ENCODE results near the gene ISCU. TPM values are rescaled to one million over a fixed set of nuclear protein-coding genes. Genes with fewer than 3 reads are reported as not detected.

The ISCU gene
- total RNA-seq, 1 experiment from 2014 or later: 84.8 TPM

DNA sequence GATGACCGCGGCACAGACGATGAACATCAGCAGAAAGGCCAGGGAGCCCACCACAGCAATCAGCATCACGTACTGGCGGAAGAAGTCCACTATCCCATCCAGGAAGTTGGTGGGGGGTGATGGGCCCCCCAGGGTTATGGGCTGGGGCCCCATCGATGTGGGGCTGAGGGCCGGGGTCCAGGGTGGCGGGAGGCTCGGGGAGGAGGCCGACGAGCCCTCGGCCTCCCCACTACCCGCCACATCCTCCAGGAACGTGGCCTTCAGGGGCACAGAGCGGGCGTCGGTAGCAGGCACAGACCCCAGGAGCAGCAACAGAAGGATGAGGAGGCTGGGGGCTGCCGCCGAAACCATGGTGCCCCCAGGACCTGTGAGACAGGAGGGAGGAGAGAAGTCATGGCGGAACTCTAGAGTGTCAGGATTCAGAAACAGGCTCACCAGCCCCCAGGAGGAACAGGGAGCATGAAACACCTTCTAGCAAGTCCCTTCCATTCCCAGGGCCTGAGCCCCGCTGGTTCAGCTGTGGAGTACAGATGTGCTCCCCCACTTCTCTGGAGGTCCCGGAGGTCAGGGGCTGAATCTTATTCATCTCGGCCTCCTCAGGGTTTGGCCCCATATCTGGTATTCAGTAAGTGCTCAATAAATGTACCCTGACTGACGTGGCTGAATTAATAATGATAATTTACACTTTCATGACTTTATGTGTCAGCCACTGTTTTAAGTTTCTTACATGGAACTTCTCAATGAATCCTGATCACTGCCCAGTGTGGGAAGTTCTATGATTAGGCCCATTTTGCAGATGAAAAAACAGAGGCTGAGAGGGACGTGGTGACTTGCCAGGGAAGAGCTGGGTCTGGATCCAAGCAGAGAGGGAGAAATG, 29.9 kb downstream of the ISCU start:
- TF ChIP-seq, protein P1, sequence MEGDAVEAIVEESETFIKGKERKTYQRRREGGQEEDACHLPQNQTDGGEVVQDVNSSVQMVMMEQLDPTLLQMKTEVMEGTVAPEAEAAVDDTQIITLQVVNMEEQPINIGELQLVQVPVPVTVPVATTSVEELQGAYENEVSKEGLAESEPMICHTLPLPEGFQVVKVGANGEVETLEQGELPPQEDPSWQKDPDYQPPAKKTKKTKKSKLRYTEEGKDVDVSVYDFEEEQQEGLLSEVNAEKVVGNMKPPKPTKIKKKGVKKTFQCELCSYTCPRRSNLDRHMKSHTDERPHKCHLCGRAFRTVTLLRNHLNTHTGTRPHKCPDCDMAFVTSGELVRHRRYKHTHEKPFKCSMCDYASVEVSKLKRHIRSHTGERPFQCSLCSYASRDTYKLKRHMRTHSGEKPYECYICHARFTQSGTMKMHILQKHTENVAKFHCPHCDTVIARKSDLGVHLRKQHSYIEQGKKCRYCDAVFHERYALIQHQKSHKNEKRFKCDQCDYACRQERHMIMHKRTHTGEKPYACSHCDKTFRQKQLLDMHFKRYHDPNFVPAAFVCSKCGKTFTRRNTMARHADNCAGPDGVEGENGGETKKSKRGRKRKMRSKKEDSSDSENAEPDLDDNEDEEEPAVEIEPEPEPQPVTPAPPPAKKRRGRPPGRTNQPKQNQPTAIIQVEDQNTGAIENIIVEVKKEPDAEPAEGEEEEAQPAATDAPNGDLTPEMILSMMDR (conservative IDR thresholded peaks at IDR 0.05): no peak
- TF ChIP-seq EZH2 (IDR thresholded peaks at IDR 0.05; ENCODE audit: low read depth): no peak
- intact Hi-C loops (cut with micrococcal nuclease; ENCODE audit: unreplicated experiment): no loop called here
- BruUV-seq (replicated peaks): no TSS peak

DNA sequence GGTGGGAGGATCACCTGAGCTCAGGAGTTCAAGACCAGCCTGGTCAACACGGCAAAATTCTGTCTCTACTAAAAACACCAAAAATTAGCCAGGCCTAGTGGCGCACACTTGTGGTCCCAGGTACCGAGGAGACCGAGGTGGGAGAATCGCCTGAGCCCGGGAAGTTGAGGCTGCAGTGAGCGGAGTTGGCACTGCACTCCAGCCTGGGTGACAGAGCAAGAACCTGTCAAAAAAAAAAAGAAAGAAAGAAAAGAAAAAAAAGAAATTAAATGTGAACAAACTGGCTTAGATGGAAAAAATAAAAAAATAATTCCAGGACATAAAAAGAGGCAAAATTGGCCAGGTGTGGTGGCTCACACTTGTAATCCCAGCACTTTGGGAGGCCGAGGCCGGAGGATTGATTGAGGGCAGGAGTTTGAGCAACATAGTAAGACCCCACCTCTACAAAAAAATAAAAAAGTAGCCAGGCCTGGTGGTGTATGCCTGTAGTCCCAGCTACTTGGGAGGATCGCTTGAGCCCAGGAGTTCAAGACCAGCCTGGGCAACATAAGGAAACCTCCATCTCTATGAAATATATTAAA, 32.0 kb downstream of the ISCU start:
- TF ChIP-seq, protein P1 (conservative IDR thresholded peaks at IDR 0.05): no peak
- TF ChIP-seq EZH2 (IDR thresholded peaks at IDR 0.05; ENCODE audit: low read depth): no peak
- Histone ChIP-seq H3K4me2 (no peak overlapping the region), H3K79me2 (ENCODE audit: low read depth) (no peaks in the 10 kb centered on the region), H3F3A (ENCODE audit: insufficient read depth, low read depth) (no peaks in the 10 kb centered on the region), H3K4me3 (no peak overlapping the region), H3K9me3 (ENCODE audit: insufficient read depth, low read depth) (no peaks in the 10 kb centered on the region), H4K20me1 (ENCODE audit: insufficient read depth) (no peaks in the 10 kb centered on the region), H3K9me2 (ENCODE audit: insufficient read depth) (no peaks in the 10 kb centered on the region), H3K27me3 (ENCODE audit: insufficient read depth, low read depth) (peaks cover 13% of the 10 kb centered on the region; the same call in 1 of the 2 replicates), H2AFZ (no peak overlapping the region), H3K36me3 (ENCODE audit: low read depth) (no peaks in the 10 kb centered on the region), H3K27ac (no peak overlapping the region), H3K4me1 (replicated peaks; ENCODE audit: insufficient read depth) (no peaks in the 10 kb centered on the region)
- CTCF ChIA-PET: no interaction called here
- intact Hi-C loops (cut with micrococcal nuclease; ENCODE audit: unreplicated experiment): no loop called here
- no peak for DNase-seq
- POLR2A ChIA-PET (ENCODE audit: unreplicated experiment): no interaction called here
- BruUV-seq (replicated peaks): no TSS peak

More for the DNA sequence above, 29.9 kb downstream of the ISCU start:
- CTCF ChIA-PET: no interaction called here
- Histone ChIP-seq H3K36me3 (ENCODE audit: low read depth) (no peaks in the 10 kb centered on the region), H2AFZ (no peak overlapping the region), H4K20me1 (ENCODE audit: insufficient read depth) (no peaks in the 10 kb centered on the region), H3K79me2 (ENCODE audit: low read depth) (no peaks in the 10 kb centered on the region), H3K27ac (no peak overlapping the region), H3K9me2 (ENCODE audit: insufficient read depth) (no peaks in the 10 kb centered on the region), H3K4me2 (no peak overlapping the region), H3K4me3 (no peak overlapping the region), H3K27me3 (ENCODE audit: insufficient read depth, low read depth) (peaks cover 13% of the 10 kb centered on the region; the same call in 1 of the 2 replicates), H3K4me1 (replicated peaks; ENCODE audit: insufficient read depth) (no peaks in the 10 kb centered on the region), H3K9me3 (ENCODE audit: insufficient read depth, low read depth) (no peaks in the 10 kb centered on the region), H3F3A (ENCODE audit: insufficient read depth, low read depth) (no peaks in the 10 kb centered on the region)
- DNase-seq: no peak
- POLR2A ChIA-PET (ENCODE audit: unreplicated experiment): no interaction called here

DNA sequence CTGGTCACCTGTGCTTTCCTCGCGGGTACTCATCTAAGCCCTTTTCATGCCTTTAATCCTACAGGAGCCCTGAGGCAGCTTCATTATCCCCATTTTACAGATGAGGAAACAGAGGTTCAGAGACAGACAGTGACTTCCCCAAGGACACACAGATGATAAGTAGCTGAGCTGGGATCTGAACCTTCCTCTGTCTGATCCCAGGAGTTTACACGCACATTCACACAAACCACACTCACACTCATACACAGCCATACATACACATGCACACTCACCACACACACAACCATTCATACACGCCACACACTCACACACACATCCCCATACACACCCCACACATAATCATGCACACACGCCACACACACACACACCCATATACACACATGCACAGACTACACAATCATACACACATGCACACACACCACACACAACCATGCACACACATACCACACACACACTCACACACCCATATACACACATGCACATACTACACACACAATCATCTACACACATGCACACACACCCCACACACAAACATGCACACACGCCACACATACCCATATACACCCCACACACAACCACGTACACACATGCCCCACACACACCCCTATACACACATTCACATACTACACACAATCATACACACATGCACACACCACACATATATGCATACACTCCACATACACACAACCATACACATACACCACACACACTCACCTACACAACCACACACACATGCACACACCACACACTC, 32.7 kb downstream of the ISCU start:
- Histone ChIP-seq H3K36me3 (ENCODE audit: low read depth) (no peaks in the 10 kb centered on the region), H3K79me2 (ENCODE audit: low read depth) (no peaks in the 10 kb centered on the region), H4K20me1 (ENCODE audit: insufficient read depth) (no peaks in the 10 kb centered on the region), H3K4me2 (no peak overlapping the region), H3K4me1 (replicated peaks; ENCODE audit: insufficient read depth) (no peaks in the 10 kb centered on the region), H2AFZ (no peak overlapping the region), H3F3A (ENCODE audit: insufficient read depth, low read depth) (no peaks in the 10 kb centered on the region), H3K27me3 (ENCODE audit: insufficient read depth, low read depth) (peaks cover 13% of the 10 kb centered on the region; the same call in 1 of the 2 replicates), H3K4me3 (no peak overlapping the region), H3K9me2 (ENCODE audit: insufficient read depth) (no peaks in the 10 kb centered on the region), H3K9me3 (ENCODE audit: insufficient read depth, low read depth) (no peaks in the 10 kb centered on the region), H3K27ac (no peak overlapping the region)
- intact Hi-C loops (cut with micrococcal nuclease; ENCODE audit: unreplicated experiment): no loop called here
- BruUV-seq (replicated peaks): no TSS peak
- no peak for TF ChIP-seq EZH2 (IDR thresholded peaks at IDR 0.05; ENCODE audit: low read depth)
- TF ChIP-seq, protein P1 (conservative IDR thresholded peaks at IDR 0.05): no peak
- ChIA-PET POLR2A (ENCODE audit: unreplicated experiment) (no interaction called here), CTCF (interaction anchor here (0.5 kb wide), 1 partner anchor 22 kb away, joined by 5 read pairs; no protein-coding TSS in a partner anchor)
- no peak for DNase-seq

Measured in PC-9 (cell line).